BLaER1 treated with 17β-estradiol and CSF1 and Interleukin-3, amounts not matched to agents 10 nM and 100 nM (cell line): ENCODE measurements around the gene CELF2.
A peak's percentile ranks its signal among the peaks of the same experiment; 100 is the strongest.

Experiments
- H3K27ac ChIP-seq, 11 experiments: shearing (Covaris generic); formaldehyde crosslinking; 2 replicates each; pipeline ENCODE4 v1.8.1; 2022
- H3K27me3 ChIP-seq, 11 experiments: shearing (Covaris generic); formaldehyde crosslinking; 2 replicates each; pipeline ENCODE4 v1.8.1; 2022
- H3K36me3 ChIP-seq, 11 experiments: shearing (Covaris generic); formaldehyde crosslinking; 2 replicates each; pipeline ENCODE4 v1.8.1; 2022
- H3K4me1 ChIP-seq, 10 experiments: shearing (Covaris generic); formaldehyde crosslinking; 2 replicates each; pipeline ENCODE4 v1.8.1; 2022
- H3K4me2 ChIP-seq, 11 experiments: shearing (Covaris generic); formaldehyde crosslinking; 2 replicates each; pipeline ENCODE4 v1.8.1; 2022
- H3K4me3 ChIP-seq, 10 experiments: shearing (Covaris generic); formaldehyde crosslinking; 2 replicates each; pipeline ENCODE4 v1.8.1; 2022
- H3K9ac ChIP-seq, 11 experiments: shearing (Covaris generic); formaldehyde crosslinking; 2 replicates each; pipeline ENCODE4 v1.8.1; 2022
- H3K9me3 ChIP-seq, 11 experiments: shearing (Covaris generic); formaldehyde crosslinking; replicated peaks in 1 of 11; 2 replicates each; pipeline ENCODE4 v1.8.1; 2022
- H4K20me1 ChIP-seq, 11 experiments: shearing (Covaris generic); formaldehyde crosslinking; 2 replicates each; pipeline ENCODE4 v1.8.1; 2022
- Cebpa-rat ChIP-seq, 11 experiments: shearing (Covaris generic); IDR thresholded peaks; 2 replicates each; pipeline ENCODE4 v1.8.1; 2022

The CELF2 gene

DNA sequence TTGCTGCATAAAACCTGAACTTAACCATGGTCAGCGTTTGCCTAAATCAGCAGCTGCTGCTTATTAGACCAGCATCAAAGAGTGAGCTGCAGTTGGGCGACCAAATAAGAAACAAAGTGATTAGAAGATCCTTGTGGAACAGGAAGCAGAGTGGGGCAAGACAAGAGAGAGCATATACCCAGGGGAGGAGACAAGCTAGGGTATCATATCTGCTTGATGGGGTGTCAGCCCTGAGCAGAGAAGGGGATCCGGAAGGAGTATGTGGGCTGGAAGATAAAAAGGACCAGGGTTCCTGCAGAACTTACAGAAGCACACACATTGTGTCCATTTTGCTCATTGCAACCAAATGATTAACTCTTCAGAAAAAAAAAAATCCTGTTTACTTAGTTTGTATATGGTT, 213.6 kb downstream of the CELF2 start:
- peaks cover 42 to 93% (median 57%) of the 10 kb centered on the region in 11 experiments for H3K36me3 ChIP-seq
- H3K4me1 ChIP-seq, result peaks cover 96 to 100% (median 98%) of the 10 kb centered on the region in 10 experiments
- peak overlapping the region in 4 of 10 experiments; percentile 28 to 44 (median 36); a peak in 5 of 20 replicates for H3K4me3 ChIP-seq
- H3K4me2 ChIP-seq, result peak overlapping the region; percentile 72 to 97 (median 88)
- peaks cover 14 to 98% (median 95%) of the 10 kb centered on the region in 11 experiments; a peak in 21 of 22 replicates for H4K20me1 ChIP-seq
- peak overlapping the region in 9 of 11 experiments; percentile 44 to 95 (median 89); a peak in 18 of 22 replicates for H3K27ac ChIP-seq
- peak overlapping the region in 9 of 11 experiments; percentile 7 to 81 (median 56); a peak in 12 of 22 replicates for H3K9ac ChIP-seq
- H3K9me3 ChIP-seq, result peaks cover 0 to 16% (median 0%) of the 10 kb centered on the region in 11 experiments; a peak in 4 of 22 replicates
- peak in 2 of 11 experiments; percentile 55 to 75; a peak in 3 of 22 replicates for TF ChIP-seq Cebpa-rat (IDR thresholded peaks at IDR 0.05)
- H3K27me3 ChIP-seq, result no peaks in the 10 kb centered on the region

DNA sequence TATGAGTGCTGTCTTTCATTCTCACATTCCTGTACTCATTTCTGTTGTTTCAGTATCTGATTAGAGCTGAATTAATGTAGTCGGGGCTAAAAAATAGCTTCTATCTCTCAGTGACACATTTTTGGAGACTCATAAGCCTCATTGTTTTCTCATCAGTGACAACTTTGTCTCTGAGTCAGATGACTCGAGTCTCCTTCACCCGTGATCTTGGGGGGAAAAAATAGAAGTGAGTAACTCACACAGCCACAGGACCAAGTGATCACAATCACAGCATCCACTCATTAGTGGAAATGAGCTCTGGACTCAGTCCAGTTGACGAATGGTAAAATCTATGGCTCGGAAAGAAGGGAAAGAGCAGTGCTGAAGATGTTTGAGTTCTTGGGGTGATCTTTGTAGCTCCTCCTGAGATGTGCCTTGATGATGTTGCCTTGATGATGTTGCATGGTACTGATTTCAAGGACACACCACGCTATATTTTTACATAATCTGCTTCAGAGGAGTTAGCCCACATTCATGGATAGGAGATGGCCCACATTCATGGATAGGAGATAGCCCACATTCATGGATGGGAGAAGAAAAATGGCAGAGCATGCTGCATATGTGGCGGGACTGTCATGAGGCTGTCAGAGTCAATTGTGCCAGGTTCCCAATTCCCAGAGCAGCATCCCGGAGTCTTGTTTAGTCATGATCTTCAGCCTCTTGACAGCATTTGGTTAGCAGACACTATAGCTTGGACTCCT, 214.7 kb downstream of the CELF2 start:
- no peak for TF ChIP-seq Cebpa-rat (IDR thresholded peaks at IDR 0.05)
- Histone ChIP-seq H3K36me3 (peaks cover 44 to 91% (median 52%) of the 10 kb centered on the region in 11 experiments), H3K4me3 (no peak overlapping the region), H3K4me1 (peaks cover 96 to 100% (median 98%) of the 10 kb centered on the region in 10 experiments), H3K9me3 (peaks cover 0 to 16% (median 0%) of the 10 kb centered on the region in 11 experiments; a peak in 4 of 22 replicates), H3K27me3 (no peaks in the 10 kb centered on the region), H3K9ac (peak overlapping the region in 1 of 11 experiments; percentile 28; a peak in 1 of 22 replicates), H4K20me1 (peaks cover 18 to 98% (median 95%) of the 10 kb centered on the region in 11 experiments; a peak in 21 of 22 replicates), H3K4me2 (peak overlapping the region; percentile 45 to 97 (median 87); a peak in 20 of 22 replicates), H3K27ac (peak overlapping the region in 9 of 11 experiments; percentile 1 to 89 (median 30); a peak in 13 of 22 replicates)

DNA sequence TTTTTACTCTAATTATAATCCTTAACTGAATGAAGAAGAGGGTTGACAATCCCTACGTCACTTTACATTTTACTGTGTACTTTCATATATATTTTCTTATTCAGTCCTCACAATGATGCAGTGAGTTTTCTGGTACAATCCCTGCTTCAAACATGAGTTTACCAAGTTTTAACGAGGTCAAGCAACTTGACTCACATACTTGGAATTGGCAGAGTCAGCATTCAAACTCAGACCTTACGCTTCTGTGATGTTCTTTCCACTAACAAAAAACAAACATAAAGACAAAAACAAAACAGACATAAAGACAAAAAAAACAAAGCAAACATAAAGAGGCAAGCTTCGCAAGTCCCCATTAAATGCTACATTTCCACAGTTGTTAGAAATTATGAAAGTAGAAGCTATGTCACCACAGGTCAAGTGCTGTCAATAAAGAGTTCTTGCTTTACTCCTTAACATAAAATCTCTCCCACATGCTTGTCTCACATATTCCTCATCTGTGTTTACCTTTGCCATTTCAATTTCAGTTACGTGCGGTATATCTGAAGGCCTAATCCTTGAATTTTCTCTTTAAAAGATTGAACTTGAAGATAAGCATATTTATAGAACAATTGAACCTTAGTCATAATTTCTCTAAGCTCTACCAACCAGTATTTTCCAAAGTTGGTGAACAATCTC, 217.3 kb downstream of the CELF2 start:
- H3K9me3 ChIP-seq, result peaks cover 0 to 16% (median 0%) of the 10 kb centered on the region in 11 experiments; a peak in 4 of 22 replicates
- peak overlapping the region in 3 of 11 experiments; percentile 25 to 89 (median 44); a peak in 3 of 22 replicates for H3K27ac ChIP-seq
- H3K27me3 ChIP-seq, result no peaks in the 10 kb centered on the region
- H4K20me1 ChIP-seq, result peaks cover 22 to 98% (median 95%) of the 10 kb centered on the region in 11 experiments
- no peak overlapping the region for H3K4me3 ChIP-seq
- H3K36me3 ChIP-seq, result peaks cover 30 to 91% (median 48%) of the 10 kb centered on the region in 11 experiments; a peak in 21 of 22 replicates
- H3K4me1 ChIP-seq, result peaks cover 96 to 100% (median 98%) of the 10 kb centered on the region in 10 experiments
- TF ChIP-seq Cebpa-rat (IDR thresholded peaks at IDR 0.05), result no peak
- H3K4me2 ChIP-seq, result peak overlapping the region; percentile 11 to 97 (median 87); a peak in 21 of 22 replicates
- H3K9ac ChIP-seq, result no peak overlapping the region

DNA sequence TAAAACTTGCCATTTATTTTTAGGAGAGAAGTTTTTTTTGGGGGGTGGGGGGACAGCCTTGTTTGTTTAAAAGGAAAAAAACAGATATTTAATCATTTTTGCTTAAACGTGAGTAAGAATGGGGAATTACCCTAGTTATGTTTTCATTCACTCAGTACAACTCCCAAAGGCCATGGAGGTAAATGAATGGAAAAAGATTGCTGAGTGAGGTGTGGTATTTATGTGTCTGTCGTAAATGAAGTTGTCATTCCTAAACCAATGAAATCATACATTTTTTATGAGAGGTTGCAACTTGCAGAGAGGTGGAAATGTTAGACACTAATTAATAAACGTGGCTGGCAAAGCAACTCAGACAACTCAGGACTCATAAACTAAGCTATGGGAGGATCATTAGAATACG, 218.1 kb downstream of the CELF2 start:
- H3K4me2 ChIP-seq, result peak overlapping the region; percentile 11 to 97 (median 87); a peak in 21 of 22 replicates
- peak overlapping the region in 4 of 11 experiments; percentile 2 to 89 (median 34); a peak in 5 of 22 replicates for H3K27ac ChIP-seq
- no peak for TF ChIP-seq Cebpa-rat (IDR thresholded peaks at IDR 0.05)
- no peaks in the 10 kb centered on the region for H3K27me3 ChIP-seq
- H3K9me3 ChIP-seq, result peaks cover 0 to 16% (median 0%) of the 10 kb centered on the region in 11 experiments; a peak in 4 of 22 replicates
- H3K4me3 ChIP-seq, result no peak overlapping the region
- H4K20me1 ChIP-seq, result peaks cover 26 to 98% (median 95%) of the 10 kb centered on the region in 11 experiments
- H3K4me1 ChIP-seq, result peaks cover 96 to 100% (median 98%) of the 10 kb centered on the region in 10 experiments
- H3K9ac ChIP-seq, result no peak overlapping the region
- peaks cover 26 to 91% (median 46%) of the 10 kb centered on the region in 11 experiments; a peak in 21 of 22 replicates for H3K36me3 ChIP-seq

DNA sequence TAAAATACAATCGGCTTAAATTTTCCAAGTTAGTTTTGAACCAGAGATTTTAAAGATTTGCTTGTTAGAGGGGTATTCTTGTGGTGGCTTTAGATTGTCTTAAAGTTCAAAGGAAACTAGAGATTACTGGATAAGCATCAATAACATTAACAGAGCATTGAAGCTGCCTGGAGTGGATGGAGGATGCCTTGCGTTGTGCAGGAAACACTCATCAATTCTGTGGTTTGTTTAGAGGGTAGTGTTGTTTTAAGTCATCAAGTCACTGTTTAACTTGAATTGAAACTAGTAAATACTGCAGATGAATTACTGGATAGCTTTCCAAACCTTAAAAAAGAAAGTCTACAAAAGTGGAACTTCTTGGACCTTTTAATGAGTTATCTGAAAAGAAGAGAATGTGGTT, 218.6 kb downstream of the CELF2 start:
- Histone ChIP-seq H3K4me1 (peaks cover 96 to 100% (median 98%) of the 10 kb centered on the region in 10 experiments), H3K27me3 (no peaks in the 10 kb centered on the region), H4K20me1 (peaks cover 31 to 98% (median 95%) of the 10 kb centered on the region in 11 experiments), H3K4me3 (no peak overlapping the region), H3K9ac (no peak overlapping the region), H3K9me3 (peaks cover 0 to 16% (median 0%) of the 10 kb centered on the region in 11 experiments; a peak in 4 of 22 replicates), H3K4me2 (peak overlapping the region; percentile 11 to 97 (median 87); a peak in 21 of 22 replicates), H3K27ac (peak overlapping the region in 4 of 11 experiments; percentile 2 to 89 (median 35); a peak in 5 of 22 replicates), H3K36me3 (peaks cover 26 to 91% (median 46%) of the 10 kb centered on the region in 11 experiments; a peak in 21 of 22 replicates)
- no peak for TF ChIP-seq Cebpa-rat (IDR thresholded peaks at IDR 0.05)

DNA sequence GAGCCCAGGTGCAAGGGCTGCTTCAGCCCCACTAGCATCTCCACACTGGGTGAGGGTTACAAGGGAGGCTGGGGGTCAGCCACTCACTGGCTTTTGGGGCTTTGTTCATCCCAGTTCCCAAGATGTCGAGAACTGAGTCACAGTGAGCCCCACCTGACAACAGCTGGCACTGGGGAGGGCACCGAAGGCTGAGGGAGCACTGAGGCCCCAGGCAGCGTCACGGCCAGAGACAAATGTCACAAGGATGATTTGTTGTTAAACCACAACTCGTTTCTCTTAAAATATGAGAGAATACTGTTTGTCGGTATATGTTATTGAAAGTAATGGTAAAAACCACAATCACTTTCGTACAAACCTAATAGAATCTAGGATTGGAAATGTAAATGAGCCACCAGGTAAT, 219.9 kb downstream of the CELF2 start:
- H4K20me1 ChIP-seq, result peaks cover 43 to 100% (median 100%) of the 10 kb centered on the region in 11 experiments

DNA sequence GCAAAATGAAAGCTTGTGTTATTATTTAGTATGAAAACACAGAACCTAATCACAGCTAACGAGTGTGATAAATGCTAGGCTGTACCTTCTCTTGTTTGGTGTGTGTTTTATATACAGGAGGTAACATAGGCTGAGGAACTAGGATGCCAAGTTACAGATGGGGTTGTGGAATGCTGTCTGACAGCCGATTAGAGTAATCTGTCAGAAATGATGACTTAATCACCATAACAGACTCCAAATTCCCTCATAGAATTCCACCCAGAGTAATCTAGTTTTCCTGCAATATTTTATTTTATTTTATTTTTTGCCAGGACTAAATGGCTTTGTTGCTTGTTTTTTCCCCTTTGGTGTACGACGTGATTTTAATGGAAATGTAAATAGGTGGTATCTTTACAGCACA, 221.2 kb downstream of the CELF2 start:
- peaks cover 7 to 77% (median 30%) of the 10 kb centered on the region in 11 experiments; a peak in 20 of 22 replicates for H3K36me3 ChIP-seq
- peak overlapping the region in 3 of 11 experiments; percentile 10 to 89 (median 22); a peak in 3 of 22 replicates for H3K27ac ChIP-seq
- peaks cover 56 to 100% (median 100%) of the 10 kb centered on the region in 11 experiments for H4K20me1 ChIP-seq
- no peak overlapping the region for H3K4me3 ChIP-seq
- no peaks in the 10 kb centered on the region for H3K9me3 ChIP-seq
- H3K4me2 ChIP-seq, result peak overlapping the region in 10 of 11 experiments; percentile 82 to 97 (median 92); a peak in 20 of 22 replicates
- no peaks in the 10 kb centered on the region for H3K27me3 ChIP-seq
- H3K9ac ChIP-seq, result peak overlapping the region in 1 of 11 experiments; percentile 6; a peak in 1 of 22 replicates
- H3K4me1 ChIP-seq, result peaks cover 97 to 100% (median 100%) of the 10 kb centered on the region in 10 experiments
- TF ChIP-seq Cebpa-rat (IDR thresholded peaks at IDR 0.05), result no peak

More for the DNA sequence above, 219.9 kb downstream of the CELF2 start:
- Histone ChIP-seq H3K27ac (peak overlapping the region in 9 of 11 experiments; percentile 8 to 89 (median 37); a peak in 15 of 22 replicates), H3K4me3 (peak overlapping the region in 1 of 10 experiments; percentile 2; a peak in 1 of 20 replicates), H3K27me3 (no peaks in the 10 kb centered on the region), H3K9me3 (peaks cover 0 to 11% (median 0%) of the 10 kb centered on the region in 11 experiments; a peak in 4 of 22 replicates), H3K4me2 (peak overlapping the region; percentile 31 to 97 (median 87); a peak in 19 of 22 replicates), H3K9ac (peak overlapping the region in 4 of 11 experiments; percentile 15 to 34 (median 25); a peak in 5 of 22 replicates), H3K36me3 (peaks cover 21 to 82% (median 41%) of the 10 kb centered on the region in 11 experiments; a peak in 21 of 22 replicates), H3K4me1 (peaks cover 97 to 100% (median 100%) of the 10 kb centered on the region in 10 experiments)
- TF ChIP-seq Cebpa-rat (IDR thresholded peaks at IDR 0.05), result no peak

DNA sequence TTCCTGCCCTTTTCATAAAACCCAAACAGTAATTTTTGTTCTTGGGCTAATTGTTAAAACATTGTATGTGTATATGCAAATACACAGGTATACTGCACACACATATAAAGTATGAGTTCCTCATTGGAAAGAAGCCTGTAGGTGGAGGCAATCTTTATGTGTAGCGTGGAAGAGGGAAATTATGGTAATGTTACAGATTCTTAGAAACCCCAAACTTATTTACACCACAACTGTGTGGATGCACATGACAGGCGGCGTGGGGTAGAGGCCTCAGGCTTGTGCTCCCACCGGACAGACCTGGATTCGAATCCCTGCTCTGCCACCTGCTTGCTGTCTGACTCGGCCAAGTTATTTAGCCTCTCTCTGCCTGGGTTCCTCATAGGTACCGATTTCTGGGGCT, 223.0 kb downstream of the CELF2 start:
- peaks cover 0 to 68% (median 26%) of the 10 kb centered on the region in 11 experiments; a peak in 15 of 22 replicates for H3K36me3 ChIP-seq
- H3K27me3 ChIP-seq, result no peaks in the 10 kb centered on the region
- peak overlapping the region in 4 of 11 experiments; percentile 18 to 80 (median 78); a peak in 3 of 22 replicates for H3K9ac ChIP-seq
- H3K27ac ChIP-seq, result peak overlapping the region in 6 of 11 experiments; percentile 4 to 89 (median 82); a peak in 8 of 22 replicates
- no peak for TF ChIP-seq Cebpa-rat (IDR thresholded peaks at IDR 0.05)
- H3K4me3 ChIP-seq, result no peak overlapping the region
- peaks cover 71 to 100% (median 100%) of the 10 kb centered on the region in 11 experiments for H4K20me1 ChIP-seq
- peak overlapping the region; percentile 82 to 97 (median 93) for H3K4me2 ChIP-seq
- peaks cover 97 to 100% (median 100%) of the 10 kb centered on the region in 10 experiments for H3K4me1 ChIP-seq
- no peaks in the 10 kb centered on the region for H3K9me3 ChIP-seq
